Neutrophil (primary cell): Measurements from ENCODE around the gene MAPT.

ENCODE experiments used
- H3K27ac ChIP-seq: fragments of 200-600 bp; sonication (generic); 2 replicates; pipeline ENCODE4 v1.5.1; 2016; ENCODE audit warnings: mild to moderate bottlenecking, moderate library complexity
- H3K27me3 ChIP-seq: fragments of 200-600 bp; sonication (generic); 2 replicates; pipeline ENCODE4 v1.6.0; 2016; ENCODE audit warnings: mild to moderate bottlenecking
- H3K36me3 ChIP-seq: fragments of 200-600 bp; sonication (generic); 2 replicates; pipeline ENCODE4 v1.5.1; 2017
- H3K4me1 ChIP-seq, 2 experiments: fragments of 200-600 bp in 1 of 2; sonication (generic) in 1 of 2; 1 replicate in 1 of 2; 2 replicates in 1 of 2; pipeline versions ENCODE4 v1.5.1 to v1.6.1; 2013 to 2016; ENCODE audit warnings: low read depth in 1 of 2, low read length in 1 of 2, mild to moderate bottlenecking in 1 of 2, moderate library complexity in 1 of 2; ENCODE audit not compliant: control insufficient read depth in 1 of 2, insufficient read depth in 1 of 2
- H3K4me3 ChIP-seq, 2 experiments: fragments of 200-600 bp in 1 of 2; sonication (generic) in 1 of 2; 1 replicate in 1 of 2; 2 replicates in 1 of 2; pipeline ENCODE4 v1.5.1; 2013 to 2016; ENCODE audit warnings: low read depth in 1 of 2, low read length in 1 of 2, mild to moderate bottlenecking in 1 of 2, moderate library complexity in 1 of 2
- H3K9me3 ChIP-seq: fragments of 200-600 bp; sonication (generic); 2 replicates; pipeline ENCODE4 v1.5.1; 2016
- TF ChIP-seq, protein P1 (sequence below): fragments of 200-600 bp; sonication (generic); IDR thresholded peaks from 2 replicates; pipeline ENCODE4 v1.5.1; 2016; ENCODE audit warnings: antibody characterized with exemption

MAPT gene

GRCh38 chr17:45902892-45903346 is 8.6 kb downstream of the MAPT start:
- Histone ChIP-seq H3K4me3 (no peak overlapping the region), H3K4me1 (no peaks in the 10 kb centered on the region), H3K27me3 (peaks cover 83% of the 10 kb centered on the region), H3K9me3 (no peaks in the 10 kb centered on the region), H3K27ac (no peak overlapping the region), H3K36me3 (no peaks in the 10 kb centered on the region)
- TF ChIP-seq, protein P1, sequence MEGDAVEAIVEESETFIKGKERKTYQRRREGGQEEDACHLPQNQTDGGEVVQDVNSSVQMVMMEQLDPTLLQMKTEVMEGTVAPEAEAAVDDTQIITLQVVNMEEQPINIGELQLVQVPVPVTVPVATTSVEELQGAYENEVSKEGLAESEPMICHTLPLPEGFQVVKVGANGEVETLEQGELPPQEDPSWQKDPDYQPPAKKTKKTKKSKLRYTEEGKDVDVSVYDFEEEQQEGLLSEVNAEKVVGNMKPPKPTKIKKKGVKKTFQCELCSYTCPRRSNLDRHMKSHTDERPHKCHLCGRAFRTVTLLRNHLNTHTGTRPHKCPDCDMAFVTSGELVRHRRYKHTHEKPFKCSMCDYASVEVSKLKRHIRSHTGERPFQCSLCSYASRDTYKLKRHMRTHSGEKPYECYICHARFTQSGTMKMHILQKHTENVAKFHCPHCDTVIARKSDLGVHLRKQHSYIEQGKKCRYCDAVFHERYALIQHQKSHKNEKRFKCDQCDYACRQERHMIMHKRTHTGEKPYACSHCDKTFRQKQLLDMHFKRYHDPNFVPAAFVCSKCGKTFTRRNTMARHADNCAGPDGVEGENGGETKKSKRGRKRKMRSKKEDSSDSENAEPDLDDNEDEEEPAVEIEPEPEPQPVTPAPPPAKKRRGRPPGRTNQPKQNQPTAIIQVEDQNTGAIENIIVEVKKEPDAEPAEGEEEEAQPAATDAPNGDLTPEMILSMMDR = no peak

- no peaks in the 10 kb centered on the region for H3K36me3 ChIP-seq
- H3K4me1 ChIP-seq = no peaks in the 10 kb centered on the region
- H3K27me3 ChIP-seq = peaks cover 82% of the 10 kb centered on the region
- TF ChIP-seq, protein P1 = no peak
- H3K27ac ChIP-seq = no peak overlapping the region
- no peak overlapping the region for H3K4me3 ChIP-seq
- no peaks in the 10 kb centered on the region for H3K9me3 ChIP-seq
Observed at GRCh38 chr17:45904866-45905265, 10.5 kb downstream of the MAPT start.

DNA sequence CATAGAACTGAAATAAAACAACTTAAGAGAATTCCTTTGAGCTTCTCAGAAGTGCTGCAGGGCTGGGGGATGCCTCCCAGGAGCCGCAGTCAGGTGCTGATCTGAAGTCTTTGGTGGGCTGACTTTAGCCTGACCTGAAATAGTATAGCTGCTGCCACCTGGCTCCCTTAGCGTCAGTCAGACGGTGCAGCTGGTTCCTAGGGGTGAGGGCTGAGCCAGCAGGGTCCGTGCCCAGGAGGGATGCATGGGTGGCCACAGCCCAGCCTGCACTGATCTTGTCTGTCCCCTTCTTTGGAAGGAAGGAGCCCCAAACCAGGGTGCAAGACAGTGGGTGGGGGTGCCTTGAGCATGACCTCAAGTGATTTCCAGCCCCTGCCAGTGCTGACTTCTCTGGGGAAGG is 11.5 kb downstream of the MAPT start:
- H3K27ac ChIP-seq = no peak overlapping the region
- peaks cover 82% of the 10 kb centered on the region for H3K27me3 ChIP-seq
- TF ChIP-seq, protein P1 = no peak
- no peak overlapping the region for H3K4me3 ChIP-seq
- H3K4me1 ChIP-seq = no peaks in the 10 kb centered on the region
- no peaks in the 10 kb centered on the region for H3K36me3 ChIP-seq
- no peaks in the 10 kb centered on the region for H3K9me3 ChIP-seq

GRCh38 chr17:45906237-45906636 is 11.9 kb downstream of the MAPT start:
- TF ChIP-seq, protein P1 = no peak

GRCh38 chr17:45906927-45907622 is 12.7 kb downstream of the MAPT start:
- Histone ChIP-seq H3K36me3 (no peaks in the 10 kb centered on the region), H3K9me3 (no peaks in the 10 kb centered on the region), H3K4me3 (no peak overlapping the region), H3K4me1 (no peaks in the 10 kb centered on the region), H3K27me3 (peaks cover 80% of the 10 kb centered on the region), H3K27ac (no peak overlapping the region)
- TF ChIP-seq, protein P1 = no peak

More at GRCh38 chr17:45906237-45906636, 11.9 kb downstream of the MAPT start:
- no peaks in the 10 kb centered on the region for H3K36me3 ChIP-seq
- no peak overlapping the region for H3K4me3 ChIP-seq
- peaks cover 82% of the 10 kb centered on the region for H3K27me3 ChIP-seq
- H3K27ac ChIP-seq = no peak overlapping the region
- no peaks in the 10 kb centered on the region for H3K9me3 ChIP-seq
- H3K4me1 ChIP-seq = no peaks in the 10 kb centered on the region
